OCI-LY7 (cell line): ENCODE results near the gene IL2RA.

Experiments used
- EZH2phosphoT487 ChIP-seq: fragments of 200-600 bp; sonication (generic); IDR thresholded peaks from 2 replicates; pipeline ENCODE4 v1.6.1; 2018; ENCODE audit warnings: low read depth, borderline replicate concordance, mild to moderate bottlenecking, mixed run types, antibody characterized with exemption, low read length, moderate library complexity, mixed read lengths
- TF ChIP-seq, protein P1 (sequence below): fragments of 200-600 bp; sonication (generic); conservative IDR thresholded peaks from 2 replicates; pipeline ENCODE4 v1.5.1; 2014; ENCODE audit warnings: mild to moderate bottlenecking, antibody characterized with exemption, low read length, moderate library complexity, mixed read lengths

GRCh38 chr10:6017781-6018354 is 44.3 kb downstream of the IL2RA start:
- TF ChIP-seq, protein P1, sequence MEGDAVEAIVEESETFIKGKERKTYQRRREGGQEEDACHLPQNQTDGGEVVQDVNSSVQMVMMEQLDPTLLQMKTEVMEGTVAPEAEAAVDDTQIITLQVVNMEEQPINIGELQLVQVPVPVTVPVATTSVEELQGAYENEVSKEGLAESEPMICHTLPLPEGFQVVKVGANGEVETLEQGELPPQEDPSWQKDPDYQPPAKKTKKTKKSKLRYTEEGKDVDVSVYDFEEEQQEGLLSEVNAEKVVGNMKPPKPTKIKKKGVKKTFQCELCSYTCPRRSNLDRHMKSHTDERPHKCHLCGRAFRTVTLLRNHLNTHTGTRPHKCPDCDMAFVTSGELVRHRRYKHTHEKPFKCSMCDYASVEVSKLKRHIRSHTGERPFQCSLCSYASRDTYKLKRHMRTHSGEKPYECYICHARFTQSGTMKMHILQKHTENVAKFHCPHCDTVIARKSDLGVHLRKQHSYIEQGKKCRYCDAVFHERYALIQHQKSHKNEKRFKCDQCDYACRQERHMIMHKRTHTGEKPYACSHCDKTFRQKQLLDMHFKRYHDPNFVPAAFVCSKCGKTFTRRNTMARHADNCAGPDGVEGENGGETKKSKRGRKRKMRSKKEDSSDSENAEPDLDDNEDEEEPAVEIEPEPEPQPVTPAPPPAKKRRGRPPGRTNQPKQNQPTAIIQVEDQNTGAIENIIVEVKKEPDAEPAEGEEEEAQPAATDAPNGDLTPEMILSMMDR = no peak
- TF ChIP-seq EZH2phosphoT487 = no peak
